H9 (cell line): Measurements from ENCODE around the gene ADAMTSL4. TPM values are rescaled to one million over a fixed set of nuclear protein-coding genes. Genes with fewer than 3 reads are reported as not detected.

Experiments used
- DNase-seq: peaks from one replicate; pipeline ENCODE4 v3.0.0-alpha.2; 2017
- H2AFZ ChIP-seq: one replicate; pipeline ENCODE4 v1.6.1; 2013; ENCODE audit warnings: mild to moderate bottlenecking, low read length, control low read depth, moderate library complexity
- H2AK5ac ChIP-seq: 2 replicates; pipeline ENCODE4 v1.6.1; 2013; ENCODE audit warnings: low read length, control low read depth, mixed read lengths; ENCODE audit not compliant: insufficient read length
- H2BK120ac ChIP-seq: one replicate; pipeline ENCODE4 v1.6.1; 2013; ENCODE audit warnings: low read depth, mild to moderate bottlenecking, low read length, control low read depth, inconsistent platforms; ENCODE audit not compliant: poor library complexity, severe bottlenecking
- H2BK12ac ChIP-seq: 2 replicates; pipeline ENCODE4 v1.6.1; 2013; ENCODE audit warnings: low read length, control low read depth, mixed read lengths, low read depth; ENCODE audit not compliant: insufficient read length
- H2BK15ac ChIP-seq: 2 replicates; pipeline ENCODE4 v1.6.1; 2013; ENCODE audit warnings: low read depth, low read length, control low read depth
- H2BK20ac ChIP-seq: one replicate; pipeline ENCODE4 v1.6.1; 2013; ENCODE audit warnings: low read depth, mild to moderate bottlenecking, low read length, control low read depth, inconsistent platforms; ENCODE audit not compliant: poor library complexity, severe bottlenecking
- H2BK5ac ChIP-seq: 2 replicates; pipeline ENCODE4 v1.6.1; 2013; ENCODE audit warnings: low read length, control low read depth, mixed read lengths; ENCODE audit not compliant: insufficient read length
- H3K14ac ChIP-seq: 2 replicates; pipeline ENCODE4 v1.6.1; 2013; ENCODE audit warnings: low read length, control low read depth; ENCODE audit not compliant: insufficient read depth
- H3K18ac ChIP-seq: 2 replicates; pipeline ENCODE4 v1.6.1; 2013; ENCODE audit warnings: low read depth, mild to moderate bottlenecking, mixed read lengths, low read length, control low read depth; ENCODE audit not compliant: insufficient read length
- H3K23ac ChIP-seq: 2 replicates; pipeline ENCODE4 v1.6.1; 2013; ENCODE audit warnings: low read length, control low read depth, mixed read lengths, low read depth; ENCODE audit not compliant: insufficient read length
- H3K23me2 ChIP-seq: 2 replicates; pipeline ENCODE4 v1.6.1; 2013; ENCODE audit warnings: low read depth, mild to moderate bottlenecking, mixed read lengths, low read length, control low read depth; ENCODE audit not compliant: insufficient read length, poor library complexity, severe bottlenecking
- H3K27ac ChIP-seq: 2 replicates; pipeline ENCODE4 v1.5.1; 2013; ENCODE audit warnings: low read length, control low read depth, mixed read lengths, low read depth; ENCODE audit not compliant: insufficient read length
- H3K27me3 ChIP-seq: 2 replicates; pipeline ENCODE4 v1.6.1; 2013; ENCODE audit warnings: low read length, control low read depth, inconsistent platforms; ENCODE audit not compliant: insufficient read depth
- H3K4ac ChIP-seq: 2 replicates; pipeline ENCODE4 v1.6.1; 2013; ENCODE audit warnings: low read depth, mild to moderate bottlenecking, control low read depth, inconsistent platforms, low read length, moderate library complexity
- H3K4me1 ChIP-seq: 2 replicates; pipeline ENCODE4 v1.6.1; 2013; ENCODE audit warnings: low read length, control low read depth, inconsistent platforms; ENCODE audit not compliant: insufficient read depth
- H3K4me2 ChIP-seq: 2 replicates; pipeline ENCODE4 v1.6.1; 2013; ENCODE audit warnings: low read length, control low read depth, mixed read lengths; ENCODE audit not compliant: insufficient read length, insufficient read depth
- H3K56ac ChIP-seq: 2 replicates; pipeline ENCODE4 v1.6.1; 2013; ENCODE audit warnings: low read depth, mild to moderate bottlenecking, mixed read lengths, low read length, control low read depth; ENCODE audit not compliant: insufficient read length
- H3K79me1 ChIP-seq: 2 replicates; pipeline ENCODE4 v1.6.1; 2013; ENCODE audit warnings: low read depth, mild to moderate bottlenecking, moderate library complexity, low read length, control low read depth, inconsistent platforms; ENCODE audit not compliant: insufficient read depth, poor library complexity, severe bottlenecking
- H3K79me2 ChIP-seq: 2 replicates; pipeline ENCODE4 v1.6.1; 2013; ENCODE audit warnings: low read length, control low read depth, inconsistent platforms; ENCODE audit not compliant: insufficient read depth
- H3K9ac ChIP-seq: 2 replicates; pipeline ENCODE4 v1.6.1; 2013; ENCODE audit warnings: low read length, control low read depth, mixed read lengths; ENCODE audit not compliant: insufficient read length; ENCODE audit errors: extremely low read depth
- H3K9me3 ChIP-seq: one replicate; pipeline ENCODE4 v1.6.1; 2013; ENCODE audit warnings: low read depth, low read length, inconsistent platforms; ENCODE audit not compliant: control insufficient read depth
- H3T11ph ChIP-seq: one replicate; pipeline ENCODE4 v1.6.1; 2013; ENCODE audit warnings: mild to moderate bottlenecking, low read length, control low read depth, inconsistent platforms
- H4K20me1 ChIP-seq: one replicate; pipeline ENCODE4 v1.6.1; 2013; ENCODE audit not compliant: control insufficient read depth, insufficient read length, insufficient read depth
- H4K5ac ChIP-seq: 2 replicates; pipeline ENCODE4 v1.6.1; 2013; ENCODE audit warnings: low read depth, mild to moderate bottlenecking, mixed read lengths, low read length, control low read depth; ENCODE audit not compliant: insufficient read length
- H4K8ac ChIP-seq: replicated peaks from 2 replicates; pipeline ENCODE4 v1.6.1; 2013; ENCODE audit warnings: low read length, control low read depth, mixed read lengths, low read depth; ENCODE audit not compliant: insufficient read length
- H4K91ac ChIP-seq: 2 replicates; pipeline ENCODE4 v1.6.1; 2013; ENCODE audit warnings: low read depth, mild to moderate bottlenecking, moderate library complexity, mixed read lengths, low read length, control low read depth; ENCODE audit not compliant: insufficient read length
- H3K27ac Mint-ChIP-seq, 3 experiments: 2 replicates in 2 of 3; 3 replicates in 1 of 3; pipeline ENCODE4 v1.8.0; 2020 to 2021; ENCODE audit warnings: mixed read lengths in 3 of 3, mild to moderate bottlenecking in 1 of 3, moderate library complexity in 1 of 3
- H3K27me3 Mint-ChIP-seq: 2 replicates; pipeline ENCODE4 v1.8.0; 2021; ENCODE audit warnings: low read depth, mild to moderate bottlenecking, moderate library complexity, mixed read lengths
- H3K36me3 Mint-ChIP-seq, 3 experiments: 2 replicates in 2 of 3; 3 replicates in 1 of 3; pipeline ENCODE4 v1.8.0; 2020 to 2021; ENCODE audit warnings: low read depth in 3 of 3, mixed read lengths in 3 of 3; ENCODE audit not compliant: insufficient read depth in 1 of 3
- H3K4me1 Mint-ChIP-seq, 2 experiments: 2 replicates each; pipeline ENCODE4 v1.8.0; 2020; ENCODE audit warnings: mixed read lengths in 2 of 2
- H3K4me3 Mint-ChIP-seq, 2 experiments: 2 replicates in 1 of 2; 3 replicates in 1 of 2; pipeline ENCODE4 v1.8.0; 2020 to 2021; ENCODE audit warnings: mild to moderate bottlenecking in 2 of 2, mixed read lengths in 2 of 2, moderate library complexity in 1 of 2
- H3K9me3 Mint-ChIP-seq, 2 experiments: 2 replicates in 1 of 2; 3 replicates in 1 of 2; pipeline ENCODE4 v1.8.0; 2020; ENCODE audit warnings: mild to moderate bottlenecking in 2 of 2, mixed read lengths in 2 of 2, moderate library complexity in 1 of 2
- CTCF ChIP-seq: fragments of 200-600 bp; sonication (generic); conservative IDR thresholded peaks from 3 replicates; pipeline ENCODE4 v1.8.0; 2021; ENCODE audit warnings: antibody characterized with exemption, mild to moderate bottlenecking
- WGBS: extraction: QIAGEN DNeasy Blood & Tissue Kit; methylation state at CpG from one replicate; pipeline ENCODE4 v1.1.7; 2013; ENCODE audit warnings: missing lambda C conversion rate, low lambda C conversion rate, mixed read lengths; ENCODE audit not compliant: insufficient read length; ENCODE audit errors: extremely low coverage; 5-methylcytosine and 5-hydroxymethylcytosine counted together
- total RNA-seq: library from RNA; stranded (reverse); gene quantifications from 2 replicates; pipeline ENCODE4 v1.2.1, GENCODE V29; 2021

ADAMTSL4 gene
- total RNA-seq, 1 experiment from 2014 or later = 6.1 TPM

GRCh38 chr1:150576794-150577556 lies 27.8 kb downstream of the ADAMTSL4 start:
- Histone ChIP-seq H4K5ac (no peak overlapping the region), H3K4me2 (peak overlapping the region; percentile 98), H4K8ac (no peak overlapping the region), H4K91ac (no peak overlapping the region), H3K9ac (peak overlapping the region; percentile 98), H2BK12ac (no peak overlapping the region), H3K9me3 (no peaks in the 10 kb centered on the region), H3K27ac (no peak overlapping the region), H2AK5ac (no peak overlapping the region), H2BK15ac (no peak overlapping the region), H3K18ac (no peak overlapping the region), H2AFZ (no peak overlapping the region), H2BK20ac (no peak overlapping the region), H3K4ac (no peak overlapping the region), H3K4me1 (peaks cover 4% of the 10 kb centered on the region), H3K79me1 (no peaks in the 10 kb centered on the region), H3K23me2 (peaks cover 7% of the 10 kb centered on the region), H3K56ac (no peak overlapping the region), H3T11ph (no peak overlapping the region), H4K20me1 (no peaks in the 10 kb centered on the region), H3K23ac (no peak overlapping the region), H2BK120ac (no peak overlapping the region), H3K79me2 (peaks cover 35% of the 10 kb centered on the region), H3K14ac (no peak overlapping the region), H2BK5ac (no peak overlapping the region), H3K27me3 (no peaks in the 10 kb centered on the region)
- Mint-ChIP-seq H3K4me1 (peaks cover 50 to 63% of the 10 kb centered on the region in 2 experiments), H3K9me3 (peaks cover 6 to 15% of the 10 kb centered on the region in 2 experiments; a peak in 4 of 5 replicates), H3K27me3 (peaks cover 3% of the 10 kb centered on the region; the same call in 1 of the 2 replicates), H3K27ac (peak overlapping the region; percentile 99), H3K36me3 (peaks cover 63 to 70% (median 66%) of the 10 kb centered on the region in 3 experiments), H3K4me3 (peak overlapping the region; percentile 96 to 97)
- WGBS = no CpG with 5 or more reads among the region's 2 CpGs
- TF ChIP-seq CTCF = no peak
- no peak for DNase-seq
